NCI-H1092 treated with DMSO at 0.1 percent for 48 hours (cell line): ENCODE measurements around the gene ROBO1.
"Not testable (repeated sequence)": the region's sequence is repeated elsewhere in the genome, so short reads cannot be mapped to it uniquely, and the experiment has no call there.

Source experiments
- DNase-seq: peaks from one replicate; lab custom pipeline; 2025; lab: John Stamatoyannopoulos, UW

The ROBO1 gene

GRCh38 chr3:78798266-78798832, 969.4 kb downstream of the ROBO1 start:
- no peak for DNase-seq

- no peak for DNase-seq
Measured at GRCh38 chr3:78794431-78794830, 973.4 kb downstream of the ROBO1 start.

- DNase-seq, result no peak
Measured at GRCh38 chr3:78792733-78793132, 975.1 kb downstream of the ROBO1 start.

GRCh38 chr3:78792212-78792611, 975.6 kb downstream of the ROBO1 start:
- no peak for DNase-seq

GRCh38 chr3:78791753-78792152, 976.0 kb downstream of the ROBO1 start:
- peak; percentile 56 for DNase-seq

GRCh38 chr3:78788839-78789238, 979.0 kb downstream of the ROBO1 start:
- no peak for DNase-seq

- DNase-seq, result peak; percentile 34
Measured at GRCh38 chr3:78785004-78785403, 982.8 kb downstream of the ROBO1 start.

- no peak for DNase-seq
Measured at GRCh38 chr3:78781351-78781750, 986.4 kb downstream of the ROBO1 start.

- peak; percentile 76 for DNase-seq
Measured at GRCh38 chr3:78765671-78766485, 1001.9 kb downstream of the ROBO1 start.

- no peak for DNase-seq
Measured at GRCh38 chr3:78764634-78765033, 1003.2 kb downstream of the ROBO1 start.

GRCh38 chr3:78762121-78762520, 1005.7 kb downstream of the ROBO1 start:
- no peak for DNase-seq

- no peak for DNase-seq
Measured at GRCh38 chr3:78761126-78761525, 1006.7 kb downstream of the ROBO1 start.

- no peak for DNase-seq
Measured at GRCh38 chr3:78757731-78758130, 1010.1 kb downstream of the ROBO1 start.

GRCh38 chr3:78754066-78754743, 1013.6 kb downstream of the ROBO1 start:
- DNase-seq, result no peak

- DNase-seq, result no peak
Measured at GRCh38 chr3:78751266-78751665, 1016.5 kb downstream of the ROBO1 start.

GRCh38 chr3:78750291-78750690, 1017.5 kb downstream of the ROBO1 start:
- not testable (repeated sequence) for DNase-seq

GRCh38 chr3:78749056-78749455, 1018.7 kb downstream of the ROBO1 start:
- no peak for DNase-seq

GRCh38 chr3:78745847-78746246, 1022.0 kb downstream of the ROBO1 start:
- no peak for DNase-seq

- no peak for DNase-seq
Measured at GRCh38 chr3:78742491-78742890, 1025.3 kb downstream of the ROBO1 start.

- no peak for DNase-seq
Measured at GRCh38 chr3:78742041-78742440, 1025.8 kb downstream of the ROBO1 start.

- DNase-seq, result no peak
Measured at GRCh38 chr3:78741066-78741645, 1026.6 kb downstream of the ROBO1 start.

GRCh38 chr3:78738833-78739232, 1029.0 kb downstream of the ROBO1 start:
- no peak for DNase-seq

- no peak for DNase-seq
Measured at GRCh38 chr3:78737988-78738387, 1029.8 kb downstream of the ROBO1 start.
